ENCODE results near the gene MBD4. TPM values are rescaled to one million over a fixed set of nuclear protein-coding genes. Genes with fewer than 3 reads are reported as not detected.

MBD4 gene
- total RNA-seq = 19.3 and 30.5 TPM in 2 replicates

DNA sequence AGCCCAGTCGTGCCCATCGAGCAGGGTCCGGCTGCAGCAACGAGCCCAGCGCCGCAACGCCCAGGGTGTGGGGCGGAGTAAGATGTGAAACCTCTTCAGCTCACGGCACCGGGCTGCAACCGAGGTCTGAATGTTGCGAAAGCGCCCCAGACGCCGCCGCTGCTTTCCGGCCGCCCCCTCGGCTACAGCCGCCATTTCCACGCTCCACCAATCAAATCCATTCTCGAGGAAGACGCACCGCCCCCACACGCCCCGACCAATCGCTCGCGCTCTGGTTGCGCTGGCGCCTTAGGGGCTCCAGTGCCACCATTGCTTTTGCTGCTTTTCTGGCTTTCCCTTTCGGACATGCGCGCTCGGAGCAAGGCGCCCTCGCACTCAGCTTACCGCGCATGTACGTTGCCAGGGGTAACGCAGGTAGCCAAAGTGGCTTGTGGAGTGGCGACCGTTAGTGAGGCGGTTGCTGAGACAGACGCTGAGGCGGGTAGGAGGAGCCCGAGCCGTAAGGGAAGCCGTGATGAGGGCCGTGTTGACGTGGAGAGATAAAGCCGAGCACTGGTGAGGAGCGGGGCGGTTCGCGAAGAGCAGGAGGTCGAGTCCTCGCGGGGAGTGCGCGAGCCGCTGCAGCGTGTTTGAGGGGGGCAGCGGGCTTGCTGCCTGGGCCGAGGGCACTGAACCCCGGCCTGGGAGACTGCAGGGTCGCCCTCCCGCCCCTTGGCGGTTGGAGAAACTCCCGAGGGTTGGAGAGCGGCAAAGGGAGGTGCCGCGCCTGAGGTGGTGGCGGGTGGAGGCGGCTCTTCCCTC is at the start of gene MBD4, which contains the start of gene IFT122:
Gene MBD4, minus strand, starts transcription at position 132 of the 801 bp plus-strand sequence. Its CDS starts 115 bp downstream, at position 17.
Gene IFT122, plus strand, starts transcription at position 408 of the 801 bp plus-strand sequence. Its CDS starts 107 bp downstream, at position 515.

DNA sequence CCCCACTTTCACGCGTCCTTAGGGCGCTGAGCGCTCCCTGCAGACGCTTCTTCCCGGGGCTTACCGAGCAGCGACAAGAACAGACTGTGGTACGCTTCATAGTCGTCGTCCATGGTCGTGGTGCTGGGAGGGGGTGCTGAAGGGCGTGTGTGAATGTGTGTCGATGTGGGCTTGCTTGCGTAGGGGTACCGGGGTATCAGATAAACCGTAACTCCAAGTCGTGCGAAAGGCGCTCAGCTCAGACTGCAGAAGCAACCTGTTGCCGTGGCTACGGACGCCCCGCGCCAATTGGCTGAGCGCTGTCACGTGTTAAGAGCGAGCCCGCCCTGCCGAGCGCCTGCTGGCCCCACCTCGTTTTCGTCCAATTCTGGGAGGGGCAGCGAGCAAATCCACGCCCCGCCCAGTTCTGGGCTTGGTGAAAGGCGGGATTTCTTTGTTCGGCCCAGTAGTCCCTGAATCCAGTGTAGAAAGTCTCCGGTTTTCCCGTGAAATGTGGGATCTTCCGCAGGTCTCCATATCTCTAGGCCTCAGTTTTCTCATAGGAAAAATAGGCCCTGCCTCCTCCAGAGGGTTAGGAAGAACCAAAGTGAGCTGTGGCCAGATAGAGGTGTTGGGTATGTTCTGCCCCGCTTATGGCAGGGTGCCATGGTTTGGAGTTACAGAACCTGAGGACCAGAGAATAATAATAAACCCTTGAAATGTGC is 11.2 kb downstream of the MBD4 start, which contains the start of gene EFCAB12:
Gene EFCAB12, minus strand, starts transcription at position 261 of the 704 bp plus-strand sequence. Its CDS starts 148 bp downstream, at position 113.

Other genes starting within 250 kb of the MBD4 start
- 197 and 374 TPM in 2 replicates for gene COPG1, start 190.3 kb downstream of the MBD4 start, total RNA-seq
- 25.4 and 30.0 TPM in 2 replicates for gene HMCES, start 161.1 kb downstream of the MBD4 start, total RNA-seq
- gene EFCAB12, start 11.3 kb downstream of the MBD4 start, total RNA-seq = 0.06 TPM in 1 of 2 replicates, not detected in the other
- 24.0 and 38.5 TPM in 2 replicates for gene IFT122, start 276 bp upstream of the MBD4 start, total RNA-seq
- not detected in 2 replicates for gene RHO, start 88.7 kb upstream of the MBD4 start, total RNA-seq
- gene H1-8, start 103.2 kb upstream of the MBD4 start, total RNA-seq = not detected in 2 replicates
- 488 and 829 TPM in 2 replicates for gene PLXND1, start 166.7 kb upstream of the MBD4 start, total RNA-seq